NCI-H1092 treated with DMSO at 0.1 percent for 48 hours (cell line): Measurements from ENCODE around the gene KIF16B.
A peak's percentile ranks its signal among the peaks of the same experiment; 100 is the strongest.

Experiments
- DNase-seq: peaks from one replicate; lab custom pipeline; 2025; lab: John Stamatoyannopoulos, UW

KIF16B gene

DNA sequence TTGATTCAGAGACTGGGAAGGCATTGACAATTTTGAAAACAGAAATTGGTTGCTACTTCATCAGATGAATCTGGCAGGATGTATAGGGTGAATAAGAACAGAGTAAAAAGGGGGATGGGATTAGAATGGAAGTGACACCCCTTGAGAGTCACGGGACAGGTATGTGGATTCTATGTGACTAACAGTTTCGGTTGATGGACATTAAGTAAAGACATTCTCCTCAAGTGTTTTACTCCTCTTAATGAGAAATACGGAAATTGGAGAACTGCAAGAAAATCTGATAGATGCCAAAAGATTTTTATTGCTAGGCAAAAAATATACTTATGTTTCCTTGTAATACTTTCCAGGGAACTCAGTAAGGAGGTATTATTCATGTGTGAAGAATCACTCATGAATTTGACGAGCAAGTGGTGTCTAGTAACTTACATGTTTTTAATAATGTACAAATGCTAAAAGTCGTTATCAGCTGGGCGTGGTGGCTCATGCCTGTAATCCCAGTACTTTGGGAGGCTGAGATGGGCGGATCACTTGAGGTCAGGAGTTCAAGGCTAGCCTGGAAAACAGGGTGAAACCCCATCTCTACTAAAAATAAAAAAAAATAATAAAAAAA, 135.8 kb downstream of the KIF16B start:
- DNase-seq = no peak

DNA sequence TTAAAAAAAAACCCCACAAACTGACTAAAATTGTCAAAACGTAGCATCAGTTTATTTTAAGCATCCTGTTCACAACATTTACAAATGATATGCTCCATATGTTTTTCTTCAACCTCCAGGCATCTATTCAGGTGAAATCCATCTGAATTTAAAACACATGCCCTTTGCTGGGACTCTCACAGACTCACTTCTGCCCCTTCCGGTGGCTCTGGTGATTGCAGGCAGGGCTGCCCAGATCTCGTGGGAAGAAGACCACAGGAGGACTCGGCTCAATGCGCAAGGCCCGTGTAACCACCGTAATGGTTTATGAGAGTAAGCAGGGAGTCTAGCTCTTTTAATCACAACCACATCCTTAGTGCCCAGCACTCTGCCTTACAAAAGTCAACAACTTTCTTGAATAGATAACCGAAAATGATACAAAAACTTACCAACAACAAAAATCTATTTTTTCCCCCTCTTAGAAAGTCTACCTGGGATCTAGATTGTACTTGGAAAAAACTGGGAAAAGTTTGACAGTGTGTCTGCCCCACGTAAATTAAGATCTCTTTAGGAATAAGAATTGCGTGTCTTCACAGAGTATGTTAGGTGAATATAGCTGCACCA, 139.1 kb downstream of the KIF16B start:
- DNase-seq = peak; percentile 14

DNA sequence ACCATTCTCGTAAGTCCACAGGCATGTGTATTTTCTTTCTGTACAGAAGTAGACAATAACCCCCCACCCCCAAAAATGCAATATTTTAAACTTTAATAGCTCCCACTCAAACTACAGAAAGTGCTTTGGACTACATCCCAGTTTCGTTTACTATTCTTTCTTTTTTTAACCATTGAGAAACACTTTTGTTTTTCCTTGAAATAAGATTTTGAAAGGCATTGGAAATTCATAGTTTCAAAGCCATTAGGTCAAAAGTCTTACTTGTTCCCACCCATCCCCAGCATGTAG, 140.0 kb downstream of the KIF16B start:
- no peak for DNase-seq

DNA sequence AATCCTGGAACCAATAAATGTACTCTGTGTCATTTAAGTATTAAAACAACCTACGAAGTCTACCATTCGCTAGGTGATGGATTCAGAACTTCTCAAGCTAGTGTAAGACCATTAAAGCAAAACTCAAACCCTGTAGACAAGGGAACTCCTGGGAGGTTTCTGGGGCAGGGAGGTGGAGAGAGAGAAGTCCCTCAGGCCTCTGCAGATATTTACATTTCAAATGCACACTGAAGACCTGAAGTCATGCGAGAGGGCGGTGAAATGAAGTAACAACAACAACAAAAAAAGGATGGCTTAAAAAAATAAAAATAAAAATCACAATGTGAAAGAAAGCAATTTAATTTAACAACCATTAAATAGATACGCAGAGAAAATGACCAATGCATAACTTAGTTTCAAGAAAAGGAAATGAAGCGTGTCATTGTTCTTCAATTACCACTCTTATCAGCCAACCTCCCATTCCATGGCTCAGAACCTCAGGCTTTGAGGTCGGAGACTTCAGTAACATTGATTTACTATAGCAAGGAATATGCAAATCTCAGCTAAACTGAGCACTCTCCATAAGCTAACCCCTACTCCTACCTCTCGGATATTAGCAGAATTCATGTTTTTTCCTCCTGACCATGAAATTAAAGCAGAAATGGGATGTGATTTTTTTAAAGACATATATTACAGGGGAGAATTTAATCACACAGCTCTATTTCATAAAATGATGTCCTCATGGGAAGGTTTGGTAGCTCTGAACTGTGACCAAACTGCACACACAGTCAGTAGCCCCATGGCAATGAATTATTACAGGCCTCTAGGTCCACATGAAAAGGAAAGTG, 140.6 kb downstream of the KIF16B start:
- DNase-seq = no peak

DNA sequence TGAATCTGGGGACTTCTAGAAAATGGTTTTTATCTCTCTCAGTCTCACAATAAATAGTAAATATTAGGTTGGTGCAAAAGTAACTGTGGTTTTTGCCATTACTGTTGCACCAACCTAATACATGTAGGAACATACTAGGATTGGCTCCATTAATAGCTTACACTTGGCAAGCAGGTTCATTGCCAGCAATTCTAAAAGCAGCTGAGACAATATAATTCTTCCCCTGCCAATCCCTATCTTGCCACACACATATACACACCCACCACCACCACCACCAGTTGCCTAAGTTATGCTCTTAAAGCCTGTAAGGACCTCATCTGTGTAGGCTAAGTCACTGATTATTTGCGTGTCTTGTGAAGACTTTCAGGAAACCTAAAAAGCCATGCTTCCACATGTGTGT, 145.1 kb downstream of the KIF16B start:
- DNase-seq = no peak

DNA sequence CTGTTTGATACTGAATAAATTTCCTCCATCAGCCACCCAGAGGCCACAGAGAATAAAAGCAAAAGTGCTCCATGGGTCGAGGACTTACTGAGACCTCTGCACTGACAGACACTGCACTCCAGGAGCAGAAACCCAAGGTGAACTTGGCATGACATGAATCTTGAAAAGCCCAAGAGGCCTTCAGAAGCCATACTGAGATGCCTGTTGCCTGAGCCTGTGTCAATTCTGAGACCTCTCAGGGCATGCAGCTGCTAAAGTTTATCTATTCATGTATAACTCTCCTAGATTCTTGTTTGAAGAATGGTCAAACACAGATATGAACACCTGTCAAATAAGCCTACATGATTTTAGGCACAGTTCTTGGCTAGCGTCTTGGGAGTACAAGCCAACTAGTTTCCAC, 145.7 kb downstream of the KIF16B start:
- DNase-seq = no peak

DNA sequence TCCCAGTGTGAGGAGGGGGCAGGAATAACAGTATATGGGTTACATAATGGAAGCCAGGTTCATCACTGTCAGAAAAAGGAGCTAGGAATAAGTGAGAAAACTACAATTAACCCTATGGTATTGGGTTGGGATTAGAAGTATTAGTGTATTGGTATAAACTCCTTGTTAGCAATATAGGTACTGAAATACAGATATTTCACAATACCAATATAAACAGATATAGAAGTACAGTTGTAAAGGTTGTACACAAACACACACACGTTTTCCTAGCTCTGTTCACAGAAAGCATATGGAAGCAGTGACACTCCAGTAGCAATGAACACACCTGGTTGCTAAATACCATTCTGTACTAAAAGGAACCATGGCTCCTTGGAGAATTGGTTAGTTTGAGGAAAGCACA, 148.5 kb downstream of the KIF16B start:
- DNase-seq = no peak

DNA sequence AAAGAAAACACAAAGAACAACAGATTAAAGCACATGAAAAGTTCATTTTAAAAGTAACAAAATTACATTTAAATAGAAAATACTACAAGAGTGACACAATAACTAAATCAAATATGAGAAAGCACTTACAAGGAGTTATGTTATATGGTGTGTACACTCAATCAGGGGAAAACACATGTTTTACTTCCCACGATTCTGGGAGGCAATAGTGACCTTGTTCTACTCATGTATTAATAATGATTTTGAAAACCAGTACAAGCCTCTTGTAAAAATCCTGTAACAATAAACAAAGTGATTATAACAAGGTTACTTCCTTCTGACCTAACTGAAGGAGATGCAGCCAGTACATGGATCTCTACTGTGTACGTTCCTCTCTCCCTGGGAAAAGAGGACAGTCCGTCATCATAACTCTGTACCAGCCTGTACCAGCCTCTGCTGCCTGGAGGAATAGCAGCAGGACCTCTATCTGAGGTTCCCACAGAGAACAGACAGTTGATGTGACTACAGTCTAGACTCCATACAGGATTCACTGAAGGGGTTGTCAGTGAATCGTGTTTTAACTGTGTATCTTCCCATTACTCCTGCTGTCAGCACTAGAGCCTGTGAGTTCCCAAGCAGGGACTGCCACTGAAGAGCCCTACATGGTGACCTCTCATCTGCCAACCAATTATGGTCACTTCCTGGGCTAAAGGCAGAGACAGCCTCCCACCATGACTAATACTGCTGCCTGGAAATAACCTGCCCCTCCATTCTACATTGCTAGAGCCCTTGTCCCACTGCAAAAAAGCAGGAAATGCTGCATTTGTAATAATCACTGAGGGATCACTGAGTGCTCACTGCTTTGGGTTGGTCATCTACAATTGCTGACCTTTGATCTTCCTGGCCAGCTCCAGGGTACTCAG, 149.7 kb downstream of the KIF16B start:
- no peak for DNase-seq

DNA sequence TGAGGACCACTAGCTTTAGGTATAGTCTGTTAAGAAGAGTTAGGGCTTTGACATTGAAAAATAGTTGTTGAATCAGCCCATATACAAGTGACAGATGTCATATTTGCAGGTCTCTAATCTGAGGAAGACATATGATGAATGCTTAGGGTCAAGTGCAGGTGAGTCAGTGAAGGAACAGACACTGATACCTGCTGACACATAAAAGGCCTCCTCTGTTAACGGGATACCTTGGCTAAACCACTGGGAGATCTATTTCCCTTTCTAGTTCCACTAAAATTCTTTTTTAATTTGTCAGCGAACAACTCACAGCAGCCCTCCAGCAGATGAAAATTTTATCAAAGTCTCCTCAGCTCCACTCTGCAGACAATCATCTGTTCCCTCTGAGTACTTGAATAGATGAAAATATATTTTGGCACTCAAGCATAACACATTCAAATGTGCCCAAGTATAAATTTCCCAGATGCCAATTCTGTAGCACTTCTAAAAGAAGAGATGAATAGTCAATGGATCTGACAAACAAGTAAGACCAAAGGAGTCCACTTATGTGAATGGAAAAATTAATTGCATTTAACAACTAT, 154.0 kb downstream of the KIF16B start:
- no peak for DNase-seq

DNA sequence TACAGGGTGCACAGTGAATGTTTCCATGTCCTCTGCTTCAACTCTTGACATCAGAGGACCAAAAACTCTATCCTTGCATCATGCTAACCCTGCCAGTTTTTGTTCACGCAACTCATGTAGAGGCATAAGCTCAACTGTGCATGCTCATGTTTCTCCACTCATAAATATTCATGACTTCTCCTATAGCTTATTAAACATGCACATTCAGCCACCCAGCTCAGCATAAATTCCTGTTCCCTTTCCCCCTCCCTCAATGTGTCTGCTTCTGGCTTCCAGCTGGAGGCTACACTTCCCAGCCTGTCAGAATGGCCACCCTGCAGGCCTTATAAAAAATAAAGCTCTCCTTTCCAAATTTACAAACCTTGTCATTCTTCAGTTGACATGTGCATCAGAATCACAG, 154.6 kb downstream of the KIF16B start:
- no peak for DNase-seq

DNA sequence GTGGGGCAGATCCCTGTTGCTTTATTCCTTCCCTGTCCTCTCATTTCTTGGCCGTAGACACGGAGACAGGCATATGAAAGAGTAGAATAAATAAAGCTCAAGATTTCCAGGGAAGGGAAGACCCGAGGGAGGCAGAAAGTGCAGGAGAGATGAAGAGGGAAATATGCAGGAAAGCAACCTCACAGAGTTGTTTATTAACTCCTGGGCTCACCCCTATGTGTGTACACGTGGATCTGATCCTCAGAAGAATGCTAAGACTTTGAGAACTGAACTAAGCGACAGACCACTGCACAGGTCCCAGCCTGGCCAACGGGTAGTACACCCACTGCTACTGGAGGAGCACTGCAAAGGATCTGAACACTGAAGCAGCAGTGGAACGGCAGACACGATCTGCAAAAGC, 156.2 kb downstream of the KIF16B start:
- DNase-seq = no peak

DNA sequence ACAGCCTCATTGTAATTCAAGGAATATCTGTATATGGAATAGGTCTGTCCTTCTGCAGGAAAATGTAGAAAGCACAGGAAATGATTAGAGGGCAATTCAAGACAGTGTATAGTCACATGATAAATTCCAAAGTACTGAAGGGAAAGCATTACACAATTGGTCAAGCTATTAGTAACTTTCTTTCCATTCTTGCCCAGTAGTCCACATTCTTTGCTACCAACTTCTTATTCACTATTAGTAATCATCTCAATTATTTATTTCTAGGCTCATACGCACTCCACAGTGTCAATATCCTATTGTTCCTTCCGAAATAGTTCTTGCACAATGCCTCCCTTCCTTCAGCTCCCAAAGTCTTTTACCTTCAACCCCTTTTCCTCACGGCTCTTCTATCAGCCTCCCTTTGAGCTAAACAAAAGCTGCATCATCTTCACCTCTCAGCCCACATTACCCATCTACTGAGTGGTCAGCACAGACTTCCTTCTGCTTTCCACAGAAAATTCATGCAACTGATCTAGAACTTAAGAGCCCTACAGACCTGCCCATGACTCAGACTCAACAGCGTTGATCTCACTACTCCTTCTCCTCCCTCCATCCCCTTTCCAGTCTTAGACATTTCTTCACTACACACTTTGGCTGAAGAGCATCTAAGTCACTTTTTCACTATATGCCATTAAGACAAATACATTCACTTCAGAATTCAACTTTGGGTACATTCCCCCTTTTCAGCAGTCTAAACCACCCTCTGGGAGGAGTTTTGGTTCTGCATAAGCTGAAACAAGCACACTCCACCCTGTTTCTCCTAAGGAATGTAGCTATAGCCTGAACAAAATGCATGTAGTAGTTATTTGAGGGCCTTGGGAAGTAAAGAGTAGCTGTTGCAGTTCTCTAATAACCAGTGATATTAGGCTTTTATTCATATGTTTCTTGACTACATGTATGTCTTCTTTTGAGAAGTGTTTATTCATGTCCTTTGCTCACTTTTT, 157.9 kb downstream of the KIF16B start:
- no peak for DNase-seq

DNA sequence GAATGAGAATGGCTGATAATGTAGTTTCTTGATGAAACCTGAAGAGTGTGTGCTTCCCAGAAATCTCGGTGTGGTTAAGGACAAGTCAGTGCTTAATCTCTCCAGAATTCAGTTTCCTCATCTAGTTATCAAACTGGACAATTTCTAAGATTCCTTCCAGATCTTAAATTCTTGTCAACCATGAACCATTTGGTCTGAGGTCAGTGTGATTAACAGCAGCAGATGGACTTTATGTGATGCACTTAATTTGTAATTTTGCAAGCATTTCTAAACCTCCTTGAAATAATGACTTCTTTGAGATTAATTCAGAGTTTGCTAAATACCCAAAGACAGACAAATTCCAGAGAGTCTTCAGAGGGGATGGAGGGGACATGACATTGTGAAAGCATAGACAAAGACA, 160.3 kb downstream of the KIF16B start:
- DNase-seq = no peak

DNA sequence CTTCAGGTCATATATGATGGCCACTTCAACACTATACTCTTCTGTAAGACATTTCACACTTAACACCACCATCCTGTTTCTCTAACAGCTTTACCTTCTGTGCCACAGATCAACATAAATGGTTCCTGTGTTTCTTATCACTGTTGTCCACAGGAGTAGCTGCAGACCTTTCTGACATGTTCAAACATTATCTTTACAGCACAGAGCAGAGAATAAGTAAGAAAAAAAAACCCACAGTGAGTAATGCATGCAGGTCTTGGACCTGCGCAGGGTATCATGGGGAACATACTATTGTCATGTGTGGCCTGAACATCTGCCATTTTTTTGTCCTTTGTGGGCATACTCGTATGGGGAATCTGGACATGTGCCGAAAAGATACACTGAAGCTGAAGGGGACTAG, 161.9 kb downstream of the KIF16B start:
- DNase-seq = no peak

DNA sequence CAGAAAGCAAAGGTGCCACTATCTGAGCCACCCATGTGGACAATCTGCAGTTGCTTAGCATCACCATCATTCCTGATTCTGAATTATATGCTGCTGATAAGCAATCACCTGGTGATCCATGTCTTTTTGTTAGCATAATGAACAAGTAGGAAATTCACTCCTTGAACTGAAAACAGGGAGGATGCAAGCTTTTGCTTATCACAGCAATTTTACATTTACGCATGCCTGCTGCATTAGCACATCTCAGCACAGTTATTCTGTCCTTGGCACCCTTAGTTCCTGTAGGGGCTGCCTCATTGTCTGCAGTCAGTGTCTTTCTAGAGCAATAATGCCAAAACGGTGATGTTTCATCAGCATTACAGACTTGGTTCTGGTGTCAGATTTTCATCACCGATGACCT, 162.6 kb downstream of the KIF16B start:
- no peak for DNase-seq

DNA sequence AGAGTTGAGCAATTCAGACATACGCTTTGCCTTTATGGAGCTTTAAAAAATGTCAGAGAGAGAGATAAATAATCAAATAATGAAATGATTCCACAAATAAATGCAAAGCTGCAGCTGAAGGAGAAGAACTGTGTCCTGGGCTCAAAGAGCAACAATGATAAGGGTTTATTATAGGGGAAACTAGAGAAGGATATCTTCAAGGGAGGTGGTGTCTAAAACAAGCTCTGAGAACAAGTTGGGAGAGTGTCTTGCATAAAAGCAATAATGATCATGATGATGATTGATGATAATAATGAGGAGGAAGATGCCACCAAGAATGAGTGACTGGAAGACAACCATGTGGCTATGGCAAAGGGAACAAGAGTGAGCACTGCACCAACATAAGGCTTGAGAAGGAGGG, 164.3 kb downstream of the KIF16B start:
- DNase-seq = no peak

DNA sequence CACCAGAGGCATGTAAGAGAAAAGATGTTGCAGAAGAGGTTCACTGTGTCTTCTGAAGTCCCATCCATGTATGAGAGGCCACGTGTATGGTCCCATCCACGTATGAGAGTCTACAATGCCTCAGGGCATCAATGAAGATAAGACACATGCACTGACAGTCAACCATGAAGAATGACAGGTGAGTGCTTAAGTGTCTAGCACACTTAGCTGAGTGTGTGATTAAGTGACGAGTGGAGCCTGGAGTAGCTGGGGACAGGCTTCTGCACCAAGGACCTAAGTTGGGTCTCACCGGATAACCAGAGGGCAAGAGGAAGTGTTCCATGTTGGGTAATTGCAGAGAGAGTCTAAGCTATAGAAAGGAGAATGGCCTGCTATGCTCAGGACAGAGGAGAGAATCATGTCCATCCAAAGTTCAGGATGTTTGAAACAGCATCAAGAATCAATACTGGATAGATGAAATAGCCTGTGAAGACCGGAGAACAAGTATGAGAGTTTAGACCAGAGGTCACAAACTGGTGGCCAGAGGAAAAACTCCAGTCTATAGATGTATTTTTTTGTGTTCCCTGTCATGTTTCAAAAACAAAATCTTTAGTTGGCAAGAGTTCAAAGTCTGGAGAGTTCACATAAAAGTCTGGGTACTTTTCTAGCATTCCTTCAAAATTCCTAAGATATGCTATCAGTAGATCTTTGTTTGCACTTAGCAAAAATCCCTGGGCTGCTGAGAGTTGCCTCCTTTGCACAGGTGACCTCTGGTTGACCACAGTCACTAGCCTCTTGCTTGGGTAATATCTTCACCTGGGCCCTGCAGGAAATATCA, 165.8 kb downstream of the KIF16B start:
- no peak for DNase-seq

DNA sequence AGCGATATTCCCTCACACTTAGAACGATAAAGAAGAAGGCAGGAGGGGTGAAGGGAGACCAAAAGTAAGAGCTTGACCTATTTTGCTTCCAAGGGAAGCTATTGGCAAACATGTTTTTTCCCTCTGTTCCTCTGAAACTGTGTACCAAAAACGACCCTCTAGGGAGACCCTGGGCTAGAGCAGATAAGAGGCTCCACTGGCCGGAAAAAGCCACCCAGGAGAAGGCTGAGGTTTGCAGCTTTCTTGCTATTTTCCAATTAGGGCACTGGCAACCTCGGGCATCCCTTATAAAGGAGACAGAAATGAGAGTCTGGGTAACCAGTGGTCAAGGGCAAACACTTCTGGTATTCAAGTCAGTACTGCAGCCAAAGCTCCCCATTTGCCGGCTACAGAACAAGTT, 168.0 kb downstream of the KIF16B start:
- no peak for DNase-seq

DNA sequence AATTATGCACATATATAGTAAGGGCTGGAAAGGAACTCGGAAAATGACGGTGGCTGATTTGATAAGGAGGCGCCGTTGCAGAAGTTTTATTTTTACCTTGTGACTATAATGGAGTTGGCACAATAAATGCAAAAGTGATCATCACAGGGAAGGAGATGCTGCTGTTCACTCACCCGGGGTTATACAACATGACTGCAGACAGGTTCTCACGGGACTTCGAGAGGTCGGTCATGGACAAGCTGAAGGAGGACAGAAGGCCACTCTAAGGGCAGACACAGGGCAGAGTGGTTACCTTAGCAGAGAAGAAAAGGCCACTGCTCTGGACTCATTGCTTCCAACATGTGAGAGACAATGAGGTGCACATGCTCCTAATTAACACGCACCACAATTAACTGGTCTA, 168.6 kb downstream of the KIF16B start:
- DNase-seq = no peak

DNA sequence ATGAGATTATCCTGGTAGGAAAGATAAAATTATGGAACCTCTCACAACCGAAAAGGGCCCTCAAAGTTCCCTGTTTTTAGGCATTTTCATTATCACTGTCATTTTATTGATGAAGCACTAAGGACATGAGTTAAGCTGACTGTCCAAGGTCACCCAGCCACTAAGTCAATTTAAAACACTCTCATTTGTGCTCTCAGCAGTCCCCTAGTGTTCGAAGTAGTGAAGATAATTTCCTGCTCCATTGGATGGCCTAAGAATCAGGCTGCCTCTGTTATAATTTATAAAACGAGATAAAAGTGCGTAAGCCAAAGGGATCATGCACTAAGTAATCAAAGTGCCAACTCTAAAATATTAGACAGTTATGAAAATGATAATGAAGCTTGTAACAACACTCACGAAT, 169.1 kb downstream of the KIF16B start:
- no peak for DNase-seq
